ENCODE results near the gene HERPUD1. TPM values are rescaled to one million over a fixed set of nuclear protein-coding genes. Genes with fewer than 3 reads are reported as not detected.

HERPUD1 gene
- total RNA-seq, 1 donor from 2014 or later = 108 TPM

DNA sequence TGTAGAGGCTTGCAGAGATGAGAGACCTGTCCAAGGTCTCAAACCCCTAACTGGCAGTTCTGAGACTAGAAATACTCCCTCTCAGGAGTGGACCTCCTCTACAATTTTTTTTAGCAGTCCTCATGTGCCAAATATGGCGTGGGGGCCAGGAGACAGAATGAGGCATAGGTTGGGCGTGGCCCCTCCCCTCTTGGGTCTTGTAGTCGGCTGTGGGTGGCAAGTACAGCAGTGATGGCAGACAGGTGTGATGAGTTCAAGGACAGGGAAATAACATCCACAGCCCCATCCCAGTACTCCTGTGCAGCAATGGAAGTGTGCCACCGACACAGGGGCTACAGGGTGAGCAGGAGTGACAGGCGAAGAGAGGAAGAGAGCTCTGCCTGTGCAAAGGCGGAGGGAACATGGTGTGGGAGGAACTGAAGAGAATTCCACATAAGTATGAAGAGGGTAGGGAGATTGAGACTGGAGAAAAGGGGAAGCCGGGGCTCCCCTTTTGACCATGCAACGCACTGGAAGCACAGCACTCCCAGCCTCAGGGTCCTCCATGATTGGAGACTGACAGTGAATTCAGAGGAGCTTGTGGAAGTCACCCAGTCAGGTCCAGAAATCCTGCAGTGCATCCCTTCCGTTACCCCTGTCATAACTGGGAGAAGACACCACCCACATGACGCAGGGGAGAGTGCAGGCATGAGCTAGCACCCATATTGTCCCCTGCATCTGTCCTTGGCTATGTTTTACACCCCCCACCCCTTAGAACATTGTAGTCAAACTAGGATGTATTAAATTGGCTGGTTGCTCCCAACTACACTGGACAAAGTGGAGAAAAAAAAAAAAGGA, 15.0 kb downstream of the HERPUD1 start:
- peaks cover 4 to 8% of the 10 kb centered on the region in 2 donors for H3K4me1 ChIP-seq
- no peak overlapping the region for H3K4me3 ChIP-seq
- TF ChIP-seq CTCF (IDR thresholded peaks at IDR 0.05) = no peak
- DNase-seq (ENCODE audit: low spot score in 2 of 2) = no peak
- H3K27me3 ChIP-seq = no peaks in the 10 kb centered on the region
- intact Hi-C loops (cut with DNase I) = loop anchor here (1.0 kb wide), 1 partner anchor 14 kb away; no protein-coding TSS in a partner anchor
- H3K27ac ChIP-seq = peak overlapping the region in 1 of 2 donors; percentile 60
- H3K9me3 ChIP-seq = no peaks in the 10 kb centered on the region
- peaks cover 33 to 40% of the 10 kb centered on the region in 2 donors for H3K36me3 ChIP-seq

DNA sequence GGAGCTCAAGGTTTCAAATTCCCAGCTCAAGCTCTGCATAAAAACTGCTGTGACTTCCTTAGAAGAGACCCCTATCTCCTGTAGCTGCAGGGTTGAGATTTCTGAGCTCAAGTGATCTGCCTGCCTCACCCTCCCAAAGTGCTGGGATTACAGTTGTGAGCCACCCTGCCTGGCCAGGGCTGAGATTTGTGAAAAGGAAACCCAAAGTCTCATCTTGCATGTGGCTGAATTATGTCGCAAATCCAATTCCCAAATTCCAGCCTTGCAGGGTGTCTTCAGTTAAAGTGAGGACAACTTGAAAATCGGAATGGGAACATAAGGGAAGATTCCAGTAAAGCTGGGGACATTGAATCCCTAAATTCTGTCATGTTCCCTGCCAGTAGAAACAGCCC, 15.7 kb downstream of the HERPUD1 start:
- peaks cover 4 to 8% of the 10 kb centered on the region in 2 donors for H3K4me1 ChIP-seq
- no peaks in the 10 kb centered on the region for H3K9me3 ChIP-seq
- H3K27me3 ChIP-seq = no peaks in the 10 kb centered on the region
- no peak for TF ChIP-seq CTCF (IDR thresholded peaks at IDR 0.05)
- no peak for DNase-seq (ENCODE audit: low spot score in 2 of 2)
- H3K4me3 ChIP-seq = no peak overlapping the region
- H3K27ac ChIP-seq = no peak overlapping the region
- intact Hi-C loops (cut with DNase I) = no loop called here
- H3K36me3 ChIP-seq = peaks cover 27 to 33% of the 10 kb centered on the region in 2 donors

DNA sequence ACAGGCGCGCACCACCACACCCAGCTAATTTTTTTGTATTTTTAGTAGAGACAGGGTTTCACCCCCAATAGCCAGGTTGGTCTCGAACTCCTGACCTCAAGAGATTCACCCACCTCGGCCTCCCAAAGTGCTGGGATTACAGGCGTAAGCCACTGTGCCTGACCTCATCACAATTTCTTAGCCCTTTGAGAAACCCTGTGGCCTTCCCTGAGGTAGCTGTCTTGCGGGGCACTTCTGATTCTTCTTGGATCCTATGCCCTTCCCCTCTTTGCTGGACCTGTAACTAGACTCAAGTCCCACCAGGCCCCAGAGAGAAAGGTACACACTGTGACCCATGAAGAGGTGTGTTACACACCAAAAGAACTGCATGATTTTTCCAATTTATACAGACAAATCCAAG, 16.3 kb downstream of the HERPUD1 start:
- H3K27me3 ChIP-seq = no peaks in the 10 kb centered on the region
- peaks cover 4 to 8% of the 10 kb centered on the region in 2 donors for H3K4me1 ChIP-seq
- TF ChIP-seq CTCF (IDR thresholded peaks at IDR 0.05) = no peak
- no peak overlapping the region for H3K4me3 ChIP-seq
- no peak for DNase-seq (ENCODE audit: low spot score in 2 of 2)
- intact Hi-C loops (cut with DNase I) = no loop called here
- no peaks in the 10 kb centered on the region for H3K9me3 ChIP-seq
- no peak overlapping the region for H3K27ac ChIP-seq
- H3K36me3 ChIP-seq = peaks cover 20 to 27% of the 10 kb centered on the region in 2 donors

DNA sequence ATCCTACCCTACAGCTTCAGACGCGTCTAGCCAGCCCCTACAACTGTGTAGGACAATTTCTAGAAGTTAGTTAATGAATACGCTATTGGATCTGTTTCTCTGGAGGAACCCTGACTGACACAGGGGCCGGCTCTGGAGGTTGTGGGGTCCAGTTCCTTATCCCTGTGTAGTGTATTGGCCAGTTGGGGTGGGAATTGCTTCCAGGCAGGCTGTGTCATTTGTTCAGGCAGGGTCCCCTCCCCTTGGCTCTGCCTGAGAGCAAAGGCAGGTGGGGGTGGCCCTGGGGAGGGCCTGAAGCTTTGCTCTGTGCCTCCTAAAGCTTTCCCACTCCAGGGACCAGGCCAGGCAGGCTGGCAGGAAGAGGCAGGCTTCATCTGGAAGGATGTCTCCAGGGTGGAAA, 18.1 kb downstream of the HERPUD1 start:
- Histone ChIP-seq H3K27me3 (no peaks in the 10 kb centered on the region), H3K4me1 (peaks cover 4 to 5% of the 10 kb centered on the region in 2 donors), H3K4me3 (no peak overlapping the region), H3K27ac (no peak overlapping the region), H3K36me3 (peaks cover 2 to 9% of the 10 kb centered on the region in 2 donors), H3K9me3 (no peaks in the 10 kb centered on the region)
- no peak for TF ChIP-seq CTCF (IDR thresholded peaks at IDR 0.05)
- intact Hi-C loops (cut with DNase I) = loop anchor here (2.0 kb wide), 1 partner anchor 83 kb away; no protein-coding TSS in a partner anchor
- DNase-seq (ENCODE audit: low spot score in 2 of 2) = no peak

DNA sequence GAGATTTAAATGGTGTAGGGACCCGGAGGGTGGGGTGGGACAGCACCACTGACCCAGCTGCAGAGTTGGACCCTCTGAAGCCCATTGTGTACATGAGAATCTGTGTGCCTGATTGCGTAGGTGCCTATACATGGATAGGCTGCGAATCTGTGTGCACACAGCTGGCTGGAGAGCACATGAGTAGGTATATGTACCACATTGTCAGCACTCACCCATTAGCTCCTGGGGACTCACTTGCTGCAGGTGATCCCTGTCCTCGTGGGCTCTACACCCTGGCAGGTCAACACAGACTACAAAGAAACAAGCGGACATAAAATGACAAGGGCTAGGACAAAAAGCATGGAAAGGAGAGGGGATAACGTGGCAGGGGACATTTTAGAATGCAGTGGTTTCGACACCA, 18.5 kb downstream of the HERPUD1 start:
- no peaks in the 10 kb centered on the region for H3K9me3 ChIP-seq
- peaks cover 0 to 5% of the 10 kb centered on the region in 2 donors for H3K36me3 ChIP-seq
- DNase-seq (ENCODE audit: low spot score in 2 of 2) = no peak
- no peak overlapping the region for H3K4me3 ChIP-seq
- H3K27ac ChIP-seq = no peak overlapping the region
- peaks cover under 1 to 4% of the 10 kb centered on the region in 2 donors for H3K4me1 ChIP-seq
- intact Hi-C loops (cut with DNase I) = loop anchor here (2.0 kb wide), 1 partner anchor 84 kb away; no protein-coding TSS in a partner anchor
- no peak for TF ChIP-seq CTCF (IDR thresholded peaks at IDR 0.05)
- no peaks in the 10 kb centered on the region for H3K27me3 ChIP-seq

All from ascending aorta (tissue), 2 donors.